Smooth muscle cell (in vitro differentiated cells): ENCODE results near the gene RIMS4. TPM values are rescaled to one million over a fixed set of nuclear protein-coding genes. Genes with fewer than 3 reads are reported as not detected.

Experiments
- DNase-seq: peaks from one replicate; lab custom pipeline; 2025; ENCODE audit not compliant: unreplicated experiment; lab: John Stamatoyannopoulos, UW
- H2AFZ ChIP-seq: fragments of 200-600 bp; sonication (generic); 2 replicates; pipeline ENCODE4 v1.6.0; 2016; ENCODE audit warnings: antibody characterized with exemption, low read depth, mild to moderate bottlenecking
- H3F3A ChIP-seq: fragments of 200-600 bp; sonication (generic); 2 replicates; pipeline ENCODE4 v1.6.0; 2017; ENCODE audit warnings: antibody characterized with exemption, low read depth
- H3K27ac ChIP-seq: fragments of 200-600 bp; sonication (generic); 2 replicates; pipeline ENCODE4 v1.5.1; 2016; ENCODE audit warnings: low read depth, mild to moderate bottlenecking
- H3K27me3 ChIP-seq: fragments of 200-600 bp; sonication (generic); 2 replicates; pipeline ENCODE4 v1.6.1; 2016; ENCODE audit warnings: low read depth, mild to moderate bottlenecking
- H3K36me3 ChIP-seq: fragments of 200-600 bp; sonication (generic); 2 replicates; pipeline ENCODE4 v1.5.1; 2016; ENCODE audit warnings: low read depth
- H3K4me1 ChIP-seq: fragments of 200-600 bp; sonication (generic); 2 replicates; pipeline ENCODE4 v1.5.1; 2016; ENCODE audit warnings: low read depth
- H3K4me2 ChIP-seq: fragments of 200-600 bp; sonication (generic); 2 replicates; pipeline ENCODE4 v1.6.0; 2016; ENCODE audit warnings: mild to moderate bottlenecking
- H3K4me3 ChIP-seq: fragments of 200-600 bp; sonication (generic); 2 replicates; pipeline ENCODE4 v1.5.1; 2016; ENCODE audit warnings: mild to moderate bottlenecking
- H3K79me2 ChIP-seq: fragments of 200-600 bp; sonication (generic); 2 replicates; pipeline ENCODE4 v1.6.0; 2016; ENCODE audit warnings: low read depth, mild to moderate bottlenecking
- H3K9ac ChIP-seq: fragments of 200-600 bp; sonication (generic); 2 replicates; pipeline ENCODE4 v1.6.0; 2016; ENCODE audit warnings: low read depth
- H3K9me3 ChIP-seq: fragments of 200-600 bp; sonication (generic); replicated peaks from 2 replicates; pipeline ENCODE4 v1.5.1; 2016; ENCODE audit warnings: low read depth
- H4K20me1 ChIP-seq: fragments of 200-600 bp; sonication (generic); 2 replicates; pipeline ENCODE4 v1.6.0; 2016; ENCODE audit warnings: low read depth
- CTCF ChIP-seq: fragments of 200-600 bp; sonication (generic); IDR thresholded peaks from 2 replicates; pipeline ENCODE4 v1.5.1; 2017; ENCODE audit warnings: borderline replicate concordance, mild to moderate bottlenecking, antibody characterized with exemption; ENCODE audit not compliant: insufficient read depth, poor library complexity, severe bottlenecking
- WGBS: methylation state at CpG from one replicate; pipeline ENCODE4 v1.1.7; 2016; ENCODE audit warnings: low lambda C conversion rate; 5-methylcytosine and 5-hydroxymethylcytosine counted together
- polyA plus RNA-seq: library from polyadenylated mRNA; unstranded; fragments of >200 nt; fragmentation: Nextera tagmentation; extraction: Ambion mirVana; gene quantifications from 2 replicates; pipeline ENCODE4 v1.2.1, GENCODE V29; 2016
- total RNA-seq: library from RNA; depleted of rRNA; stranded (reverse); fragments of >200 nt; gene quantifications from 2 replicates; pipeline ENCODE4 v1.2.3, GENCODE V29; 2014

RIMS4 gene
- total and polyA plus RNA-seq, 2 experiments from 2014 or later, result not detected

- Histone ChIP-seq H3K79me2 (no peaks in the 10 kb centered on the region), H3F3A (no peaks in the 10 kb centered on the region), H3K27ac (no peak overlapping the region), H2AFZ (no peak overlapping the region), H3K4me3 (no peak overlapping the region), H3K4me1 (no peaks in the 10 kb centered on the region), H3K36me3 (no peaks in the 10 kb centered on the region), H4K20me1 (no peaks in the 10 kb centered on the region), H3K9me3 (no peaks in the 10 kb centered on the region), H3K27me3 (peaks cover 11% of the 10 kb centered on the region), H3K4me2 (no peak overlapping the region), H3K9ac (no peak overlapping the region)
- 90% methylated on average over 1 of the region's 1 CpG for WGBS
- no peak for TF ChIP-seq CTCF
- DNase-seq, result no peak
Measured at GRCh38 chr20:44833437-44833836, 23.1 kb upstream of the RIMS4 start.

GRCh38 chr20:44832724-44833123 lies 22.4 kb upstream of the RIMS4 start:
- Histone ChIP-seq H3K9ac (no peak overlapping the region), H3K4me3 (no peak overlapping the region), H3K27ac (no peak overlapping the region), H2AFZ (no peak overlapping the region), H3K27me3 (peaks cover 11% of the 10 kb centered on the region), H3K9me3 (no peaks in the 10 kb centered on the region), H3F3A (no peaks in the 10 kb centered on the region), H3K4me2 (no peak overlapping the region), H3K36me3 (no peaks in the 10 kb centered on the region), H3K79me2 (no peaks in the 10 kb centered on the region), H4K20me1 (no peaks in the 10 kb centered on the region), H3K4me1 (no peaks in the 10 kb centered on the region)
- no peak for TF ChIP-seq CTCF
- no peak for DNase-seq
- 77% methylated on average over 3 of the region's 3 CpGs for WGBS

DNA sequence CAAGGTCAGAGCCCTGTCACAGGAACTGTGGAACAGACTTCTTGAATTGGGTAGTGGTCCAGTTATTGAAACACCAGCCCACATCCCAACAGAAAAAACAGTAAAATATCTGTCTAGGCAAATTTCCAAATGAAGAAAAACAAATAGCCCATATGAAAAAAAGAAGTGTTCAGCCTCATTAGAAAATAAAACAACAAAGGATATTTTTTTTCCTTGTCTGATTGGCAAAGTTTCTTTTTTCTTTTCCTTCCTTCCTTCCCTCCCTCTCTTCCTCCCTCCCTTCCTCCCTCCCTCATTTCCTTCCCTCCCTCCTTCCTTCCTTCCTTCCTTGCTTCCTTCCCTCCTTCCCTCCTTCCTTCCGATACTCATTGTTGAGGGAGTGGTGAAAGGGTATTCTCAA lies 20.6 kb upstream of the RIMS4 start:
- no peaks in the 10 kb centered on the region for H3F3A ChIP-seq
- no peak overlapping the region for H3K4me2 ChIP-seq
- TF ChIP-seq CTCF, result no peak
- no peaks in the 10 kb centered on the region for H3K4me1 ChIP-seq
- no peaks in the 10 kb centered on the region for H3K36me3 ChIP-seq
- no peak overlapping the region for H3K27ac ChIP-seq
- H2AFZ ChIP-seq, result no peak overlapping the region
- WGBS, result 100% methylated on average over 1 of the region's 1 CpG
- no peak overlapping the region for H3K9ac ChIP-seq
- DNase-seq, result no peak
- H3K27me3 ChIP-seq, result peaks cover 3% of the 10 kb centered on the region
- no peak overlapping the region for H3K4me3 ChIP-seq
- no peaks in the 10 kb centered on the region for H3K9me3 ChIP-seq
- no peaks in the 10 kb centered on the region for H4K20me1 ChIP-seq
- no peaks in the 10 kb centered on the region for H3K79me2 ChIP-seq

GRCh38 chr20:44830523-44830922 lies 20.2 kb upstream of the RIMS4 start:
- Histone ChIP-seq H3K9ac (no peak overlapping the region), H3K27ac (no peak overlapping the region)

More at GRCh38 chr20:44830523-44830922, 20.2 kb upstream of the RIMS4 start:
- no peak overlapping the region for H3K4me3 ChIP-seq
- no peaks in the 10 kb centered on the region for H3F3A ChIP-seq
- H3K4me2 ChIP-seq, result no peak overlapping the region
- H4K20me1 ChIP-seq, result no peaks in the 10 kb centered on the region
- DNase-seq, result no peak
- no peaks in the 10 kb centered on the region for H3K36me3 ChIP-seq
- H3K27me3 ChIP-seq, result peaks cover 2% of the 10 kb centered on the region
- H3K79me2 ChIP-seq, result no peaks in the 10 kb centered on the region
- no peak overlapping the region for H2AFZ ChIP-seq
- TF ChIP-seq CTCF, result no peak
- no peaks in the 10 kb centered on the region for H3K4me1 ChIP-seq
- no peaks in the 10 kb centered on the region for H3K9me3 ChIP-seq
